ENCODE measurements around the gene BTBD19.

Gene BTBD19

GRCh38 chr1:44862829-44863401 is 54.6 kb downstream of the BTBD19 start:
- DNase-seq, result no peak

Measured in NCI-H2107 (cell line).